Measurements from ENCODE around the gene SP100.
"Not testable (repeated sequence)": the region's sequence is repeated elsewhere in the genome, so short reads cannot be mapped to it uniquely, and the experiment has no call there.

SP100 gene

DNA sequence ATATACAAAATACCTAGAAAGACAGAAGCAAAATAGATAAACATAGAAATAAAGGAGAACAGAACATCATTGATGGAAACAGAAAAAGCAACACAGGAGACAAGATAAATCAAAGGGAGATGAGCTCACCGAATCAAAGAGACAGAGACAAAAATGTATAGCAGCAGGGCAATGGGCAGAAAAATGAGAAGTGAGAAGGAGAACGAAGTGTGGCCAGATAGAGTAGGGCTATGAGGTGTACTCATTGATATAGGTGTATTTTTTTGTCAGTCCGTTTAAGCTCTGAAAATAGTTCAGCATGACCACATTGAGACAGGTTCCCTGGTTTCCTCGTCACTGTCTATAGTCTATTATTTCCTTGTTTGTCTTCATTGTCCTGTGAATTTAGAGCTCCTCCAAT is 55.1 kb downstream of the SP100 start:
- DNase-seq, result no peak

DNA sequence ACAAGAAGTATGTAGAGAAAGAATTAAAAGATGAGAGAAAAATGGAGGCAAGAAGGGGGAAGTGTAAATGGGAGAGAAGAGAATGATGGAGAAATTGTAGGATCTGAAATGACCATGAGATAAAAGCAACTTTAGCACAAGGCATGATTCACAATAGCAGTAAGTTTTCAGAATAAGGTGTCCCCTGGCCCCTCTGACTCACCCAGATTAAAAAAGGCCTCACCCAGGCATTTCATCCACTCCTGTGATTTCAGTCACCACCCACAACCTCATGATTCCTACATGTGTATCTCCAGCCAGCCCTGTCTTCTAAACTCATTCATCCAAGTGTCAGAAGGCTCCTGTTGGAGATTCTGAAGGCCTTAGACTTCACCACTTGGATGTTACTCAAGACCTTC is 56.6 kb downstream of the SP100 start:
- peak; percentile 58 for DNase-seq

DNA sequence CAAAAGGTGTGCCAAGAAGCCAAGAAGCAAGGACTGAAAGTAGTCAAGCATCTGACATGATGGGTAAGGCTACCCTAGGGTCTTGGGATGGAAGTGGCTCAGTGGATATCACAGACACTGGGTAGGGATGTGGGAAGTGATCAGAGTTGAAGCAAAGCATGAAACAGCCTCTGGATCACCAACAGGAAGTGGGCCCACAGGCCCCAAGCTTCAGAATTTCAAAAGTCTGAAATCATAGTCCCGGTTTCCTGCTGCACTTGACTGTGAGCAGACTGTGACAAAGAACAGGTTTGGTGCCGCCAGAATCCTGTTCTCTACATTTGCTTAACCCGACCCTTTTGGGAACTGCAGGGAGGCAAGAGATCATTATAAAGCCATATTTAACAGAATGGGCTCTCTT is 57.4 kb downstream of the SP100 start:
- peak; percentile 50 for DNase-seq

DNA sequence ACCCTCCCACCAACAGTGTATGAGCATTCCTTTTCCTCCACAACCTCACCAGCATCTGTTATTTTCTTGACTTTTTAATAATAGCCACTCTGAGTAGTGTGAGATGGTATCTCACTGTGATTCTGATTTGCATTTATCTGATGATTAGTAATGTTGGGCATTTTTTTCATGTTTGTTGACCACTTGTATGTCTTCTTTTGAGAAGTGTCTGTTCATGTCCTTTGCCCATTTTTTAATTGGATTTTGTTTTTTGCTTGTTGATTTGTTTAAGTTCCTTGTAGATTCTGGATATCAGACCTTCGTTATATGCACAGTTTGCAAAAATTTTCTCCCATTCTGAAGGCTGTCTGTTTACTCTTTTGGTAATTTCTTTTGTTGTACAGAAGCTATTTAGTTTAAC is 59.1 kb downstream of the SP100 start:
- DNase-seq, result no peak

DNA sequence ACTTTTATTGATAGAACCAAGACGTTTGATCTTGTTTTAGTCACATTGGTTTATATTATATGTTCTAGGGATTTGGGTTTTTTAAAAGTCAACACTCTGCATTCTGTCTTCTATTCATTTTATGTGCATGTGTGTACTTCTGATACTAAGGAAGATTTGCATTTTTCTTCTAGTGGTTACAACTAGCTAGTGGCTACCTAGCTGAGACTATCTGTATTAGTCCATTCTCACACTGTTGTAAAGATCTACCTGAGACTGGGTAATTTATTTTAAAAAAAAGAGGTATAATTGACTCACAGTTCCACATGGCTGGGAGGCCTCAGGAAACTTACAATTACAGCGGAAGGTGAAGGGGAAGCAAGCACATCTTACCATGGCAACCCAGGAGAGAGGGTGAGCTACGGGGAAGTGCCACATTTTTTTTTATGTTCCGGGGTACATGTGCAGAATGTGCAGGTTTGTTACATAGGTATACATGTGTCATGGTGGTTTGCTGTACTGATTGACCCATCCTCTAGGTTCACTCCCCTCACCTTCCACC is 69.9 kb downstream of the SP100 start:
- no peak for DNase-seq

- DNase-seq, result not testable (repeated sequence)
These were observed 75.2 kb downstream of the SP100 start for GRCh38 chr2:230491219-230491618.

GRCh38 chr2:230492107-230492506 is 76.1 kb downstream of the SP100 start:
- no peak for DNase-seq

DNA sequence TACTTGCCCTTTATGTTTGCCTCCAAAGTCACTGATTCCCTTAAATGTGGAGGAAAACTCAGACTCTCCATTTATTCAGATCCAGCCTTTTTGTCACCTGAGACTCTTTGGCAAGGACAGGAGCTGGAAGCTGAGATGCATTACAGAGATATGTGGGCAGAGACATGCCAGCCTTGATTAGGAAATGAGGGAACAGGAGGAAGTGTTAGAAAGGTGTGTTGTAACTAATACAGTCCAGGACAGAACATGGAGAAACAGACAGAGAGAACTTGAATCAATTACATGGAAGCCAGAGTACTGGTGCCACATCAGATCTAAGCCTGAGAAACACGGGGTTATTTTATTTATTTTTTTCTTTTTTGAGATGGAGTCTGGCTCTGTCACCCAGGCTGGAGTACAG is 79.0 kb downstream of the SP100 start:
- no peak for DNase-seq

GRCh38 chr2:230496891-230497290 is 80.9 kb downstream of the SP100 start:
- no peak for DNase-seq

GRCh38 chr2:230498506-230499107 is 82.6 kb downstream of the SP100 start:
- DNase-seq, result no peak

GRCh38 chr2:230502593-230502992 is 86.6 kb downstream of the SP100 start:
- DNase-seq, result no peak

GRCh38 chr2:230503798-230504197 is 87.8 kb downstream of the SP100 start:
- no peak for DNase-seq

- DNase-seq, result no peak
These were observed 89.2 kb downstream of the SP100 start for GRCh38 chr2:230505162-230505561.

GRCh38 chr2:230512955-230513748 is 97.2 kb downstream of the SP100 start:
- DNase-seq, result no peak

GRCh38 chr2:230520061-230520874 is 104.3 kb downstream of the SP100 start:
- DNase-seq, result no peak

GRCh38 chr2:230520875-230521155 is 104.8 kb downstream of the SP100 start:
- DNase-seq, result no peak

DNA sequence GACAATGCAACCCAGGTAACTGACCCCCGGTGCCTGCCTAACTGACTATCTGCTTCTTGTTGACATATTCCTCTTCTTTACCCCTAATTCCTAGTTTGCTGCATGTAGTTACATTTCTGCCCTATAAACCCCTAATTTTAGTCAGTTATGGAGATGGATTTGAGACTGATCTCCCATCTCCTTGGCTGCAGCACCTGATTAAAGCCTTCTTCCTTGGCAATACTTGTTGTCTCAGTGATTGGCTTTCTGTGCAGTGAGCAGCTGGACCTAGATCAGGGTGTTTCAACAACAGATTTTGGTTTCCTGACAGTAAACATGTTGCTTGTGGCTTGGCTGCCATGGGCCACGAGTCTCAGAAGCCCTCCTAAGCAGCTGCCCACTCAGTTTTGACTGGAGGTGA is 105.4 kb downstream of the SP100 start:
- no peak for DNase-seq

DNA sequence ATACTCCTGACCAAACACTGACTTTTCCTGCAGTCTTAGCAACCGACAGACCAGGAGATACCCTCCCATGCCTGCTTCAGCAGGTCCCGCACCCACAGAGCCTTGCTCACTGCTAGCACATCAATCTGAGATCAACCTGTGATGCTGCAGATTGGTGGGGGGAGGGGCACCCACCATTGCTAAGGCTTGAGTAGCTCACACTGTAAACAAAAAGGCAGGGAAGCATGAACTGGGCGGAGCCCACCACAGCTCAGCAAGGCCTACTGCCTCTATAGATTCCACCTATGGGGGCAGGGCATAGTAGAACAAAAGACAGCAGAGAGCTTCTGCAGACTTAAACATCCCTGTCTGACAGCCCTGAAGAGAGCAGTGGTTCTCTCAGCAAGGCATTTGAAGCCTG is 109.7 kb downstream of the SP100 start:
- no peak for DNase-seq

DNA sequence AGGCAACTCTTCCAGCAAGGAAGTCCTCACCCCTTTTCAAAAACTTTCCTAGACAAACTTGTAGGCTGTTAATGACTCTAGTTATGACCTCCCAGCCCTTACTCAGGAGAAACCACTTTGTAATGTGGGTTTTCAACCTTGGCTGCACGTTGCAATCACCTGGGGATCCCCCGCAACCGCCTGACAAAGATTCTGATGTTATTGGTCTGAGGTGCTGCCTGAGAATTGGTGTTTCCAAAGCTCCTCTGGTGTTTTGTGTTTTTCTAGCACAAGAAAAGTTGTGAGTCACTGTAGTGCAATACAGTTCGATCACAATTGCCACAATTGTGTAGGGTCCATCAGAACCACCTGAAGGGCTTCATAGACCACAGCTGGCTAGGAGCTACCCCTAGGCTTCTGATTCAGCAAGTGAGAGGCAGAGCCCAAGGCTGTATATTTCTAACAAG is 121.6 kb downstream of the SP100 start:
- DNase-seq, result peak; percentile 58

DNA sequence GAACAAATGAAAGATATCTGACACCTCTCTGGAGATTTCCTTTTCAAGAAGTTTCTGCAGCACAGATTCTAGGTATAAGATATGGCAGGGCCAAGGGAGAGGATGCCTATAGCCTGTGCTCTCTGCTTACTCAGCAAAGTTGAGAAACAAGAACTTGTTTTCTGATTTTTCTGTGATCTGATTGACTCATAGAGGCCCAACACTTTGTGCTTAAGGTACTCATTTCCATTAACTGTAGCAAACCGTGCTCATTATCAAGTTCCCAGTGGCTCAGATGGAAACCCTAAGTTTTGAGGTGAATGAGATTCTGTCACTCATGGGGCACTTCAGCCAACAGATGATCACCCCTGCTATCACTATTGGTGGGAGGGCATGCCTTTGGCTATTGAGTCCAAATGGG is 124.3 kb downstream of the SP100 start:
- DNase-seq, result no peak

DNA sequence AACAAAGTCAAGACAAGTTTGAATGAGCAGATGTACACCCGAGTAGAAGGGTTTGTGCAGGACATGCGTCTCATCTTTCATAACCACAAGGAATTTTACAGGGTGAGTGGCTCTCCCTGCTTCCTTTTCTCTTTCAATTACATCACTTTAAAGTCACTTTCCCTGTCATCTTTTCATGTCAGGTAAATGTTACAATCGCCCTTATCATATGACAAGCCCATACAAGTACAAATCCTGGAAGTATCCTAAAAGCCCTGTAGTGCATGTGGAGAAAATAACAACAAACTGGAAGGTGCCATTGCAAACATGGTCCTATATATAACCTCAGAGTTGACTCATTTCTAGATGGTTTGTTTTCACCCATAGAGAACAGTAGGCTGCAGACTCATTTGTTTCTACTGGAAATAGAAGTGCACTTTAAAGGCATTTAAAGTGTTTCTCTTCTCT is 126.0 kb downstream of the SP100 start:
- DNase-seq, result no peak

DNA sequence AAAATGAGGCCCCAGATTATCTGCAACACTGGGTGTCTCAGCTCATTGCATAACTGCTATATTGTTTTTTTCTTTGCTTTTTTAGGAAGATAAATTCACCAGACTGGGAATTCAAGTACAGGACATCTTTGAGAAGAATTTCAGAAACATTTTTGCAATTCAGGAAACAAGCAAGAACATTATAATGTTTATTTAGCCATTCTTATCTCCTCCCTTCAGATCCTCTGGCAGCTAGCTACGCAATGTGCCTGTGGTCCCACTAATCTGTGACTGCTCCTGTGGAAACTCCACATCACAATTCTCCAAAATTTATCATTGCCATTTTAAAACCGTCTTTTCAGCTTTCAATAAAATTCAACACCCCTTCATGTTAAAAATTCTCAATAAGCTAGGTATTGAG is 126.8 kb downstream of the SP100 start:
- no peak for DNase-seq

- no peak for DNase-seq
These were observed 136.2 kb downstream of the SP100 start for GRCh38 chr2:230552181-230552580.

DNA sequence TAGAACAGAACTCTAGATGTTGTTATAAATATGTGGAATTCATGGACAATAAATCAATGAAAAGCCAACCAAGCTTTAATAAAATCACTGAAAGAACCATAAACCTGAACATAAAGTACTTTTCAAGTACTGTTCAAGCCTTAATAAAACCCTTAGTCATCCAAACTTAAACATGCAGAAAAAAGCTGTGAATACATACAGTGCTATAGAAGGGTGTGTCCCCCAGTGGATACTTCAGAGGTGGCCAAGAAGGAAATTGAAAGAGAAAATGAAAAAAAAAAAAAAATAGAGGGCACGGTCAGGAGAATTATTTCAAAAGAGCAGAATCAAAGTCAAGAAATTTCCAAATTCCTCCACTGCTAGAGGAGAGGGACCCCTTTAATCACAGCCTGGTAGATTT is 141.1 kb downstream of the SP100 start:
- no peak for DNase-seq
